Right atrium auricular region (tissue), 2 donors: ENCODE results near the gene AQP6. TPM values are rescaled to one million over a fixed set of nuclear protein-coding genes. Genes with fewer than 3 reads are reported as not detected.

ENCODE experiments used
- DNase-seq: peaks from one replicate; pipeline ENCODE4 v3.0.0-alpha.2; 2019; ENCODE audit warnings: low spot score
- H3K27ac ChIP-seq, 2 donors: fragments of 200-600 bp; sonication (generic); 1 replicate in 1 of 2; 2 replicates in 1 of 2; pipeline ENCODE4 v1.5.1; 2016 to 2019
- H3K27me3 ChIP-seq, 2 donors: fragments of 200-600 bp; sonication (generic); one replicate each; pipeline versions ENCODE4 v1.5.1 to v1.6.0; 2017 to 2019
- H3K36me3 ChIP-seq: fragments of 200-600 bp; sonication (generic); one replicate; pipeline ENCODE4 v1.5.1; 2016
- H3K4me1 ChIP-seq, 2 donors: fragments of 200-600 bp; sonication (generic); one replicate each; pipeline versions ENCODE4 v1.5.1 to v1.6.0; 2017 to 2019
- H3K4me3 ChIP-seq, 2 donors: fragments of 200-600 bp; sonication (generic); 1 replicate in 1 of 2; 2 replicates in 1 of 2; pipeline ENCODE4 v1.5.1; 2017 to 2019; ENCODE audit warnings: mild to moderate bottlenecking in 1 of 2, moderate library complexity in 1 of 2
- H3K9me3 ChIP-seq, 2 donors: fragments of 200-600 bp; sonication (generic); one replicate each; pipeline ENCODE4 v1.5.1; 2019
- total RNA-seq, 2 donors: library from RNA; depleted of rRNA; stranded (reverse); fragments of >200 nt; gene quantifications; one replicate each; pipeline ENCODE4 v1.1.0, GENCODE V29; 2016
- TF ChIP-seq, protein P1 (sequence below), 2 donors: fragments of 200-600 bp; sonication (generic); IDR thresholded peaks; one replicate each; pipeline ENCODE4 v1.5.1; 2019; ENCODE audit warnings: antibody characterized with exemption in 2 of 2

AQP6 gene
- total RNA-seq, 2 donors from 2014 or later: 0.08 TPM; not detected in 1

DNA sequence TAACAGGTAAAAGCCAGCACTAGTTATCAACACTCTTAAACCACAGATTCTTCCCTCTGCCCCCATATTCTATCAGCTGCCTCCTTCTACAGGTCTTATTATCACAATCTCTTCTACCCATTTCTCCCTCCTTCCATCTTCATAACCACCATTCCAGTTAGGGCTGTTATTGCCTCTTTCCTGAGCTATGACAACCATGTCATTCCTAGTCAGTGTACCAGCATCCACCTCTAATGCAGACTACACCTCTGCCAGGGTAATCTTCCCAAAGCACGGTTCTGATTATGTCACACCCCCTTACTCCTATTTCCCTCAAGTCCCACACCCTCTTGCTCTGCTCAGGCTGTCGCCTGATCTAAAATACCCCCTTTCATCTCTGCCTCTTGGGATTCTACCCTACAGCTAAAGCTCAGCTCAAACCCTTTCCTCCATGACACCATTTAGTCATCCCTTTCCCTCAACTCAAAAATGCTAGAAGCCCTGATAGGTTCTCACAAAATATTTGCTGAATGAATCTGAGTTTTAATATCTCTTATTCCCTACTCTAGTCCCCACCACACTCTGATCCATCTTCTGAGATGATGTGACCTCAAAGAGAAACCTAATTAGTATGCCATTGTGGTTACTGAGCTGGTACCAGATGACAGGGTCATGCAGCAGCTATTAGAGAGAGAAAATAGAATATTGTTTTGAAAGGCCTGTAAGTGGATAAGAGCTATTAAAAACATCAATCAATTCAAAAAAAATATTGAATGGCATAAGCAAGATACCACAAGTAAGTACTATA is 40.8 kb downstream of the AQP6 start:
- H3K4me1 ChIP-seq: peaks cover 0 to 5% of the 10 kb centered on the region in 2 donors
- no peaks in the 10 kb centered on the region for H3K9me3 ChIP-seq
- TF ChIP-seq, protein P1, sequence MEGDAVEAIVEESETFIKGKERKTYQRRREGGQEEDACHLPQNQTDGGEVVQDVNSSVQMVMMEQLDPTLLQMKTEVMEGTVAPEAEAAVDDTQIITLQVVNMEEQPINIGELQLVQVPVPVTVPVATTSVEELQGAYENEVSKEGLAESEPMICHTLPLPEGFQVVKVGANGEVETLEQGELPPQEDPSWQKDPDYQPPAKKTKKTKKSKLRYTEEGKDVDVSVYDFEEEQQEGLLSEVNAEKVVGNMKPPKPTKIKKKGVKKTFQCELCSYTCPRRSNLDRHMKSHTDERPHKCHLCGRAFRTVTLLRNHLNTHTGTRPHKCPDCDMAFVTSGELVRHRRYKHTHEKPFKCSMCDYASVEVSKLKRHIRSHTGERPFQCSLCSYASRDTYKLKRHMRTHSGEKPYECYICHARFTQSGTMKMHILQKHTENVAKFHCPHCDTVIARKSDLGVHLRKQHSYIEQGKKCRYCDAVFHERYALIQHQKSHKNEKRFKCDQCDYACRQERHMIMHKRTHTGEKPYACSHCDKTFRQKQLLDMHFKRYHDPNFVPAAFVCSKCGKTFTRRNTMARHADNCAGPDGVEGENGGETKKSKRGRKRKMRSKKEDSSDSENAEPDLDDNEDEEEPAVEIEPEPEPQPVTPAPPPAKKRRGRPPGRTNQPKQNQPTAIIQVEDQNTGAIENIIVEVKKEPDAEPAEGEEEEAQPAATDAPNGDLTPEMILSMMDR (IDR thresholded peaks at IDR 0.05): no peak
- H3K4me3 ChIP-seq: no peak overlapping the region
- no peaks in the 10 kb centered on the region for H3K27me3 ChIP-seq
- H3K36me3 ChIP-seq: no peaks in the 10 kb centered on the region
- DNase-seq: no peak
- H3K27ac ChIP-seq: no peak overlapping the region

DNA sequence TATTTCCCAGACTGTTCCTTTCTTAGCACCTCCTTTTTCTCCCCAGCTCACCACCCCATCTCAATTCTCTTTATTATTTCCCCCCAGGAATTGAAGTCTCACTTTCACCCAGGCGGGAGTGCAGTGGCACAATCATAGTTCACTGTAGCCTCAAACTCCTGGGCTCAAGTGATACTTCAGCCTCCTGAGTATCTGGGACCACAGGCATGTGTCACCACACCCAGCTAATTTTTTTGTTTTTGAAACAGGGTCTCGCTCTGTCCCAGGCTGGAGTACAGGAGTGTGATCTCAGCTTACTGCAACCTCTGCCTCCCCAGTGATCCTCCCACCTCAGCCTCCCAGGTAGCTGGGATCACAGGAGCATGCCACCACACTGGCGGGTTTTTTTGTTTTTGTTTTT is 41.6 kb downstream of the AQP6 start:
- TF ChIP-seq, protein P1 (IDR thresholded peaks at IDR 0.05): no peak
- Histone ChIP-seq H3K4me3 (no peak overlapping the region), H3K27ac (no peak overlapping the region), H3K9me3 (no peaks in the 10 kb centered on the region), H3K36me3 (no peaks in the 10 kb centered on the region), H3K27me3 (no peaks in the 10 kb centered on the region), H3K4me1 (peaks cover 0 to 5% of the 10 kb centered on the region in 2 donors)
- DNase-seq: no peak

DNA sequence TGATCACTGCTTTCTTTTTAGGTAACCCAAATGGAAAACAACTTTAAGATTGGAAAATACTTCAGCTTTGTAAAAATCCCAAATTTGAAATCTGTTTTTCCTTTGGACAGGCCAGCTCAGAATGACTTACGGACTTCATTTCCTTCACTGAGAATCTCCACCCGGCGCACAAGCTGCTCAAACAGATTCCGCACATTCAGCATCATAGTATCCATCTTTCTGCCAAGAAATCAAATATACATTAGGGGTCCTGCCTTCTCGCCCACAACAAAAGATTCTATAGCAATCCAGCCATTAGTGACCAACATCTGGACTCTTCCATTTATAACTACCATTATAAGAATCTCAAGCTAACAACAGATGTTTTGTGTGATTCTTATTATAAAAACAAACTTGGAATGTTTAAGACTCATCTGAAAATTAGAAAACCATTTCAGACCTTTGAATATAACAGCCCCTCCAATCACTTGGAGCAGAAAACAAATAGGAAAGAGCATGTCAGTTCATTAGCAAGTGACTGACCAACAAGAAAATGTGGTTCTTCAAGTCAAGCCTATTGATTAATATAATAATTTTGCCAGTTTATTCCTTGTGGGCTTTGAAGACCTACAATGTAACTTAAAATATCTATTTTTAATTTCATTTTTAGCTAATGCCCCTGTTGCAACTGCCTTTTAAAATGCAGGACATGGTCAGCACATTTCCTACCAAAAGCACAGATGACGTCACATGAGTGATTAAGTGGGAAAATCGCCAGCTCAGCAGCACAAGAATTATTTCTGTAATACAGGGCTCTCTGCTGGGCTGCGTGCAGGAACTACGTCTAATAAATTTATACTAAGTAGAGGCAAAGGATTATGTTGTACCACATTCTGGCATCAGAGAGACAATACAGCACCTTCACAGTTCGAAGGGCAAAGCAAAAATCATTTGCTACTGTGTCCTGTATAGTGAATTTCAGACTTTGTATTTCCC is 44.0 kb downstream of the AQP6 start:
- Histone ChIP-seq H3K4me3 (no peak overlapping the region), H3K4me1 (peaks cover 0 to 5% of the 10 kb centered on the region in 2 donors), H3K27ac (peak overlapping the region; percentile 0 to 40), H3K36me3 (no peaks in the 10 kb centered on the region), H3K27me3 (no peaks in the 10 kb centered on the region), H3K9me3 (no peaks in the 10 kb centered on the region)
- TF ChIP-seq, protein P1 (IDR thresholded peaks at IDR 0.05): no peak
- peak; percentile 86 for DNase-seq

DNA sequence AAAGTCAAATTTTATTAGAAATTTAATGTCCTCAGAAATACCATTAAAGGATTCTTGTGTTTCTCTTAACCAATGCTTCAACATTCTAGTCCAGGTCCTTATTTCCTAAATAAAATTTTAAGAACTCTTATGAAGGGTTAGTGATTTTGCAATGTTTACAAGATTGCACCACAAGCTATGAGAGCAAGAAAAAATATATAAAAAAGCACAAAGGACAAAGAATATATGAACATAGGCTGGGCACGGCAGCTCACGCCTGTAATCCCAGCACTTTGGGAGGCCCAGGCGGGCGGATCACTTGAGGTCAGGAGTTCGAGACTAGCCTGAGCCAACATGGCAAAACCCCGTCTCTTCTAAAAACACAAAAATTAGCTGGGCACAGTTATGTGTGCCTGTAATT is 44.9 kb downstream of the AQP6 start:
- Histone ChIP-seq H3K27me3 (no peaks in the 10 kb centered on the region), H3K36me3 (no peaks in the 10 kb centered on the region), H3K27ac (peak overlapping the region in 1 of 2 donors; percentile 40), H3K4me1 (peaks cover 0 to 5% of the 10 kb centered on the region in 2 donors), H3K9me3 (no peaks in the 10 kb centered on the region), H3K4me3 (no peak overlapping the region)
- TF ChIP-seq, protein P1 (IDR thresholded peaks at IDR 0.05): no peak
- no peak for DNase-seq

DNA sequence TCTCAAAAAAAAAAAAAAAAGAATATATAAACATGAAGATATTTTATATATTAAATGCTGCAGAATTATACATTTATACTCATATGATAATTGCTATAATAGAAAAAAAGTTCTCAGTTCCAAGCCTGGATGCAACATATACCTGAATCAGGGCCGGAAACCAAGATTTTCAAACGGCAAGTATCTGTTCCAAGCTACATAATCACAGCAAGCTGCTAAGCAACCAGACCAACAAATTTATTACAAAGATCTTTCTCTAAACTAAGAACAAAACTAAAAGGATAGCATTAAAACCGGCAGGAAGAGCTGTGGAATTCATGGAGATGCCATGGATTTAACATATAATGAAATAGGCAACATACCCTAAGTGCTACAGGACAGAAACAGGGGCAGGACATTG is 45.4 kb downstream of the AQP6 start:
- Histone ChIP-seq H3K27me3 (no peaks in the 10 kb centered on the region), H3K27ac (peak overlapping the region in 1 of 2 donors; percentile 40), H3K4me3 (no peak overlapping the region), H3K4me1 (peaks cover 0 to 5% of the 10 kb centered on the region in 2 donors), H3K9me3 (no peaks in the 10 kb centered on the region), H3K36me3 (no peaks in the 10 kb centered on the region)
- TF ChIP-seq, protein P1 (IDR thresholded peaks at IDR 0.05): no peak
- no peak for DNase-seq
